IMR-90 (cell line): ENCODE data around the gene REXO1. TPM values are rescaled to one million over a fixed set of nuclear protein-coding genes. Genes with fewer than 3 reads are reported as not detected.

ENCODE experiments used
- ATAC-seq: fragments of 200-7000 bp; cut with Tn5 transposase; 2 replicates; pipeline ENCODE4 v1.9.1; 2020; ENCODE audit warnings: low read depth, mild to moderate bottlenecking, moderate library complexity
- BruUV-seq: library from RNA; stranded (reverse); fragments of 400-500 nt; replicated peaks from 2 replicates; lab custom pipeline; 2021; lab: Mats Ljungman, UMichigan
- CTCF ChIA-PET: fragments of 300-600 bp; formaldehyde crosslinking; extraction: SDS; loops from one replicate; lab custom pipeline; 2021; ENCODE audit warnings: antibody characterized with exemption; lab: Yijun Ruan, JAX
- POLR2A ChIA-PET: fragments of 300-600 bp; sonication (Branson Sonifier 250); formaldehyde crosslinking; loops from one replicate; lab custom pipeline; 2022; ENCODE audit warnings: antibody characterized with exemption; ENCODE audit not compliant: unreplicated experiment; lab: Charles Lee
- DNase-seq: peaks from one replicate; pipeline ENCODE4 v3.0.0; 2013
- H2AFZ ChIP-seq: replicated peaks from 2 replicates; pipeline ENCODE3; 2013; ENCODE audit warnings: low read length, mild to moderate bottlenecking; ENCODE audit not compliant: poor library complexity
- H2AK5ac ChIP-seq: 2 replicates; pipeline ENCODE4 v1.6.1; 2013; ENCODE audit warnings: low read depth, low read length, inconsistent platforms
- H2AK9ac ChIP-seq: replicated peaks from 2 replicates; pipeline ENCODE3; 2013; ENCODE audit warnings: mild to moderate bottlenecking, low read depth, low read length, moderate library complexity; ENCODE audit not compliant: poor library complexity
- H2BK120ac ChIP-seq: 2 replicates; pipeline ENCODE4 v1.6.1; 2013; ENCODE audit warnings: low read depth, low read length, inconsistent platforms
- H2BK15ac ChIP-seq: 3 replicates; pipeline ENCODE4 v1.6.1; 2013; ENCODE audit warnings: low read depth, low read length, inconsistent platforms
- H2BK20ac ChIP-seq: 2 replicates; pipeline ENCODE4 v1.6.1; 2013; ENCODE audit warnings: low read depth, mild to moderate bottlenecking, inconsistent platforms, low read length, moderate library complexity
- H2BK5ac ChIP-seq: 2 replicates; pipeline ENCODE4 v1.6.1; 2013; ENCODE audit warnings: mild to moderate bottlenecking, low read depth, low read length, inconsistent platforms; ENCODE audit not compliant: poor library complexity, severe bottlenecking
- H3K14ac ChIP-seq: replicated peaks from 2 replicates; pipeline ENCODE4 v1.6.1; 2013; ENCODE audit warnings: low read depth, low read length, inconsistent platforms
- H3K18ac ChIP-seq: 2 replicates; pipeline ENCODE4 v1.6.1; 2013; ENCODE audit warnings: low read depth, low read length, control low read depth
- H3K23ac ChIP-seq: 2 replicates; pipeline ENCODE4 v1.6.1; 2013; ENCODE audit warnings: low read depth, low read length, inconsistent platforms
- H3K27ac ChIP-seq: 2 replicates; pipeline ENCODE4 v1.5.1; 2013; ENCODE audit warnings: mild to moderate bottlenecking, control low read depth, low read length; ENCODE audit not compliant: insufficient read depth
- H3K27me3 ChIP-seq: 2 replicates; pipeline ENCODE4 v1.6.1; 2013; ENCODE audit warnings: low read length; ENCODE audit not compliant: control insufficient read depth, insufficient read depth
- H3K36me3 ChIP-seq: 2 replicates; pipeline ENCODE4 v1.6.1; 2013; ENCODE audit warnings: low read length, mixed read lengths; ENCODE audit not compliant: control insufficient read depth, insufficient read depth
- H3K4ac ChIP-seq: 2 replicates; pipeline ENCODE4 v1.6.1; 2013; ENCODE audit warnings: low read depth, low read length, inconsistent platforms
- H3K4me1 ChIP-seq: 2 replicates; pipeline ENCODE4 v1.6.1; 2013; ENCODE audit warnings: low read length, mixed read lengths; ENCODE audit not compliant: control insufficient read depth, insufficient read depth
- H3K4me2 ChIP-seq: 2 replicates; pipeline ENCODE4 v1.6.1; 2013; ENCODE audit warnings: low read depth, mild to moderate bottlenecking, control low read depth, low read length, moderate library complexity
- H3K4me3 ChIP-seq: 2 replicates; pipeline ENCODE4 v1.5.1; 2013; ENCODE audit warnings: low read depth, mild to moderate bottlenecking, control low read depth, low read length, moderate library complexity; ENCODE audit not compliant: insufficient read depth
- H3K56ac ChIP-seq: 2 replicates; pipeline ENCODE4 v1.6.1; 2013; ENCODE audit warnings: low read length, inconsistent platforms; ENCODE audit not compliant: insufficient read depth; ENCODE audit errors: extremely low read depth
- H3K79me1 ChIP-seq, 2 experiments: 2 replicates each; pipeline ENCODE4 v1.6.1; 2013; ENCODE audit warnings: low read length in 2 of 2, inconsistent platforms in 1 of 2, low read depth in 1 of 2
- H3K9ac ChIP-seq: 2 replicates; pipeline ENCODE4 v1.6.1; 2013; ENCODE audit warnings: low read depth, low read length, control low read depth
- H3K9me1 ChIP-seq: 2 replicates; pipeline ENCODE4 v1.6.1; 2013; ENCODE audit warnings: low read length, inconsistent platforms; ENCODE audit not compliant: insufficient read depth
- H3K9me3 ChIP-seq: 2 replicates; pipeline ENCODE4 v1.6.1; 2013; ENCODE audit warnings: low read length; ENCODE audit not compliant: control insufficient read depth, insufficient read depth
- H4K20me1 ChIP-seq: 2 replicates; pipeline ENCODE4 v1.6.1; 2013; ENCODE audit warnings: low read length, inconsistent platforms; ENCODE audit not compliant: insufficient read depth
- H4K5ac ChIP-seq: 2 replicates; pipeline ENCODE4 v1.6.1; 2013; ENCODE audit warnings: mild to moderate bottlenecking, low read depth, low read length, control low read depth
- H4K8ac ChIP-seq, 2 experiments: 2 replicates each; pipeline ENCODE4 v1.6.1; 2013; ENCODE audit warnings: low read depth in 2 of 2, low read length in 2 of 2, control low read depth in 1 of 2, inconsistent platforms in 1 of 2
- H4K91ac ChIP-seq: 2 replicates; pipeline ENCODE4 v1.6.1; 2013; ENCODE audit warnings: low read depth, low read length, inconsistent platforms; ENCODE audit not compliant: insufficient read depth
- BHLHE40 ChIP-seq: fragments of 150-350 bp; IDR thresholded peaks from 2 replicates; pipeline ENCODE4 v1.6.1; 2016; ENCODE audit warnings: mild to moderate bottlenecking, low read depth, low read length
- CEBPB ChIP-seq: IDR thresholded peaks from 2 replicates; pipeline ENCODE4 v1.6.1; 2012; ENCODE audit warnings: low read depth, low read length, improper control_type of control experiment
- CHD1 ChIP-seq: IDR thresholded peaks from 2 replicates; pipeline ENCODE4 v1.6.1; 2012; ENCODE audit warnings: low read depth, low read length, improper control_type of control experiment
- ELK1 ChIP-seq: fragments of 150-350 bp; IDR thresholded peaks from 2 replicates; pipeline ENCODE4 v1.6.1; 2016; ENCODE audit warnings: low read depth, mild to moderate bottlenecking, low read length, moderate library complexity, borderline replicate concordance
- FOS ChIP-seq: fragments of 150-350 bp; IDR thresholded peaks from 2 replicates; pipeline ENCODE4 v1.6.1; 2016; ENCODE audit warnings: low read depth, low read length
- MAFK ChIP-seq: IDR thresholded peaks from 2 replicates; pipeline ENCODE4 v1.6.1; 2012; ENCODE audit warnings: low read depth, low read length, improper control_type of control experiment
- MAZ ChIP-seq: IDR thresholded peaks from 2 replicates; pipeline ENCODE4 v1.6.1; 2012; ENCODE audit warnings: low read depth, mild to moderate bottlenecking, low read length, improper control_type of control experiment, moderate library complexity, borderline replicate concordance
- MXI1 ChIP-seq: IDR thresholded peaks from 2 replicates; pipeline ENCODE4 v1.6.1; 2012; ENCODE audit warnings: low read depth, mild to moderate bottlenecking, low read length, moderate library complexity, borderline replicate concordance
- NFE2L2 ChIP-seq: fragments of 150-350 bp; IDR thresholded peaks from 2 replicates; pipeline ENCODE4 v1.6.1; 2016; ENCODE audit warnings: low read depth, mild to moderate bottlenecking, low read length
- POLR2A ChIP-seq: IDR thresholded peaks from 2 replicates; pipeline ENCODE4 v1.6.1; 2012; ENCODE audit warnings: mild to moderate bottlenecking, low read depth, low read length
- RAD21 ChIP-seq: IDR thresholded peaks from 2 replicates; pipeline ENCODE4 v1.6.1; 2012; ENCODE audit warnings: low read length, improper control_type of control experiment
- RCOR1 ChIP-seq: IDR thresholded peaks from 2 replicates; pipeline ENCODE4 v1.6.1; 2012; ENCODE audit warnings: mild to moderate bottlenecking, low read length, improper control_type of control experiment; ENCODE audit not compliant: insufficient replicate concordance
- RFX5 ChIP-seq: IDR thresholded peaks from 2 replicates; pipeline ENCODE4 v1.8.0; 2012; ENCODE audit warnings: low read depth, mild to moderate bottlenecking, low read length, moderate library complexity
- SMC3 ChIP-seq: fragments of 150-350 bp; IDR thresholded peaks from 2 replicates; pipeline ENCODE4 v1.6.1; 2016; ENCODE audit warnings: low read depth, mild to moderate bottlenecking, antibody characterized with exemption, low read length, moderate library complexity
- USF2 ChIP-seq: fragments of 150-350 bp; IDR thresholded peaks from 2 replicates; pipeline ENCODE4 v1.6.1; 2017; ENCODE audit warnings: mild to moderate bottlenecking, antibody characterized with exemption, low read length, low read depth
- WGBS, 2 experiments: methylation state at CpG; one replicate each; pipeline versions ENCODE4 v1.1.5 to v1.1.7; 2013; ENCODE audit warnings: missing lambda C conversion rate in 2 of 2; ENCODE audit not compliant: insufficient read length in 1 of 2; ENCODE audit errors: extremely low coverage in 2 of 2; 5-methylcytosine and 5-hydroxymethylcytosine counted together
- dilution Hi-C: fragments of 300-500 bp; cut with HindIII; formaldehyde crosslinking; loops from one replicate; pipeline ENCODE4 v1.14.3; 2018; ENCODE audit warnings: low sequenced_read_pairs; ENCODE audit not compliant: unreplicated experiment
- in situ Hi-C: fragments of 300-500 bp; cut with MboI; formaldehyde crosslinking; loops from 3 replicates; pipeline ENCODE4 v1.14.3; 2019; ENCODE audit warnings: low sequenced_read_pairs, inconsistent platforms, mixed read lengths
- intact Hi-C: fragments of 100-400 bp; cut with micrococcal nuclease; formaldehyde crosslinking; loops from 2 replicates; pipeline ENCODE4 v1.10.0; 2022
- polyA plus RNA-seq, 3 experiments: library from polyadenylated mRNA; depleted of rRNA; stranded (reverse); fragments of >200 nt; gene quantifications; 2 replicates each; pipeline ENCODE4 v1.2.3, GENCODE V29; 2012; ENCODE audit warnings: low replicate concordance in 1 of 3
- total RNA-seq: library from RNA; depleted of rRNA; stranded (reverse); fragments of >200 nt; gene quantifications from 2 replicates; pipeline ENCODE4 v1.2.3, GENCODE V29; 2012
- TF ChIP-seq, protein P1 (sequence below): conservative IDR thresholded peaks from 2 replicates; pipeline ENCODE4 v1.5.1; 2012; ENCODE audit warnings: mild to moderate bottlenecking, low read depth, low read length, improper control_type of control experiment

REXO1 gene
- total and polyA plus RNA-seq, 2 of the 4 experiments (the other 2 are of a cell fraction), result 1.4 to 63.7 TPM

DNA sequence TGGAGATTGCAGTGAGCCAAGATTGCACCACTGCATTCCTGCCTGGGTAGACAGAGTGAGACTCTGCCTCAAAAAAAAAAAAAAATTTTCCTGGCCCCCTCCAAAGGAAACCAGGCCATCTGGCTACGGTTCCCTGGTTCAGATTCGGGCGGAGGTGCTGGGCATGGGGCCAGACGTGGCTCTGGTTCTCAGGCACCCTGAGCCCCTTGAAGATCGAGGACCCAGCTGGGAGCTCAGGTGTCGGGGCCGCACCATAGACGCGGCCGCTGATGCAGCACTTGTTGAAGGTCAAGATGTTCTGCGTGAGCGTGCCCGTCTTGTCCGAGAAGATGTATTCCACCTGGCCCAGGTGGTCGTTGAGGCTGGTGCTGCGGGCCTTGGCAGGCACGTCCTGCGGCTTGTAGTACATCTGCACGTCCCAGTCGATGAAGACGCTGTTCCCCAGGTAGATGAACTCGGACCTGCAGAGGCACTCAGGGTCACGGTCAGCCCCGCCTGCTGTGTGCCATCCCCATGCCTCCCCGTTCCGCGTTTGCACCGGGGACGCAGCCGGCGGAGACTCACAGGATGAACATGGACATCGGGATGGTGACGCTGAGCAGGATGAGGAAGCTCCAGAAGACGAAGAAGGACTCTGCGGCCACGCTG lies 48.5 kb downstream of the REXO1 start:
- dilution Hi-C loops (no loop called here), intact Hi-C loops (loop anchor here (5.0 to 10.0 kb wide), 2 partner anchors 195 to 253 kb away; partner anchors contain the start of gene UQCR11), in situ Hi-C loops (loop anchor here (25.0 kb wide), 1 partner anchor 263 kb away; no protein-coding TSS in a partner anchor)
- H2BK5ac ChIP-seq, result no peak overlapping the region
- H2AK9ac ChIP-seq, result peak overlapping the region; percentile 55
- H3K4me3 ChIP-seq, result no peak overlapping the region
- DNase-seq, result no peak
- WGBS, 2 experiments, result 80% methylated on average over 36 of the region's 36 CpGs; no CpG with 5 or more reads in 1 of the 2 experiments
- no TSS peak for BruUV-seq
- H4K20me1 ChIP-seq, result no peaks in the 10 kb centered on the region
- no peak overlapping the region for H4K91ac ChIP-seq
- no peak for ATAC-seq
- H2AK5ac ChIP-seq, result no peak overlapping the region
- no peaks in the 10 kb centered on the region for H3K9me1 ChIP-seq
- H3K27me3 ChIP-seq, result no peaks in the 10 kb centered on the region
- H3K23ac ChIP-seq, result no peak overlapping the region
- H3K9ac ChIP-seq, result no peak overlapping the region
- no peaks in the 10 kb centered on the region for H3K4me1 ChIP-seq
- ChIA-PET POLR2A (interaction anchor here (0.7 kb wide), 1 partner anchor 11 kb away, joined by 9 read pairs; no protein-coding TSS in a partner anchor), CTCF (no interaction called here)
- no peak overlapping the region for H3K14ac ChIP-seq
- no peak overlapping the region for H3K27ac ChIP-seq
- peaks cover 19% of the 10 kb centered on the region for H3K36me3 ChIP-seq
- H3K9me3 ChIP-seq, result no peaks in the 10 kb centered on the region
- no peak overlapping the region for H4K8ac ChIP-seq
- H2BK20ac ChIP-seq, result no peak overlapping the region
- no peak overlapping the region for H2AFZ ChIP-seq
- H3K4me2 ChIP-seq, result no peak overlapping the region
- H4K5ac ChIP-seq, result no peak overlapping the region
- H2BK120ac ChIP-seq, result no peak overlapping the region
- no peak overlapping the region for H3K4ac ChIP-seq
- H3K18ac ChIP-seq, result no peak overlapping the region
- TF ChIP-seq CEBPB (no peak), FOS (no peak), POLR2A (no peak), MAFK (no peak), NFE2L2 (no peak), RCOR1 (no peak), RAD21 (no peak), USF2 (no peak), RFX5 (no peak), MXI1 (no peak), ELK1 (no peak), BHLHE40 (no peak), MAZ (no peak), CHD1 (no peak), SMC3 (no peak)
- TF ChIP-seq, protein P1, sequence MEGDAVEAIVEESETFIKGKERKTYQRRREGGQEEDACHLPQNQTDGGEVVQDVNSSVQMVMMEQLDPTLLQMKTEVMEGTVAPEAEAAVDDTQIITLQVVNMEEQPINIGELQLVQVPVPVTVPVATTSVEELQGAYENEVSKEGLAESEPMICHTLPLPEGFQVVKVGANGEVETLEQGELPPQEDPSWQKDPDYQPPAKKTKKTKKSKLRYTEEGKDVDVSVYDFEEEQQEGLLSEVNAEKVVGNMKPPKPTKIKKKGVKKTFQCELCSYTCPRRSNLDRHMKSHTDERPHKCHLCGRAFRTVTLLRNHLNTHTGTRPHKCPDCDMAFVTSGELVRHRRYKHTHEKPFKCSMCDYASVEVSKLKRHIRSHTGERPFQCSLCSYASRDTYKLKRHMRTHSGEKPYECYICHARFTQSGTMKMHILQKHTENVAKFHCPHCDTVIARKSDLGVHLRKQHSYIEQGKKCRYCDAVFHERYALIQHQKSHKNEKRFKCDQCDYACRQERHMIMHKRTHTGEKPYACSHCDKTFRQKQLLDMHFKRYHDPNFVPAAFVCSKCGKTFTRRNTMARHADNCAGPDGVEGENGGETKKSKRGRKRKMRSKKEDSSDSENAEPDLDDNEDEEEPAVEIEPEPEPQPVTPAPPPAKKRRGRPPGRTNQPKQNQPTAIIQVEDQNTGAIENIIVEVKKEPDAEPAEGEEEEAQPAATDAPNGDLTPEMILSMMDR, result no peak
- no peak overlapping the region for H3K56ac ChIP-seq
- no peak overlapping the region for H2BK15ac ChIP-seq
- no peaks in the 10 kb centered on the region for H3K79me1 ChIP-seq
